HG03108 (cell line): ENCODE results near the gene TAS2R3.

Experiments used
- ATAC-seq: cut with Tn5 transposase; IDR thresholded peaks from one replicate; pipeline ENCODE4 v1.9.1; 2021; ENCODE audit warnings: moderate library complexity; ENCODE audit not compliant: unreplicated experiment

Gene TAS2R3

DNA sequence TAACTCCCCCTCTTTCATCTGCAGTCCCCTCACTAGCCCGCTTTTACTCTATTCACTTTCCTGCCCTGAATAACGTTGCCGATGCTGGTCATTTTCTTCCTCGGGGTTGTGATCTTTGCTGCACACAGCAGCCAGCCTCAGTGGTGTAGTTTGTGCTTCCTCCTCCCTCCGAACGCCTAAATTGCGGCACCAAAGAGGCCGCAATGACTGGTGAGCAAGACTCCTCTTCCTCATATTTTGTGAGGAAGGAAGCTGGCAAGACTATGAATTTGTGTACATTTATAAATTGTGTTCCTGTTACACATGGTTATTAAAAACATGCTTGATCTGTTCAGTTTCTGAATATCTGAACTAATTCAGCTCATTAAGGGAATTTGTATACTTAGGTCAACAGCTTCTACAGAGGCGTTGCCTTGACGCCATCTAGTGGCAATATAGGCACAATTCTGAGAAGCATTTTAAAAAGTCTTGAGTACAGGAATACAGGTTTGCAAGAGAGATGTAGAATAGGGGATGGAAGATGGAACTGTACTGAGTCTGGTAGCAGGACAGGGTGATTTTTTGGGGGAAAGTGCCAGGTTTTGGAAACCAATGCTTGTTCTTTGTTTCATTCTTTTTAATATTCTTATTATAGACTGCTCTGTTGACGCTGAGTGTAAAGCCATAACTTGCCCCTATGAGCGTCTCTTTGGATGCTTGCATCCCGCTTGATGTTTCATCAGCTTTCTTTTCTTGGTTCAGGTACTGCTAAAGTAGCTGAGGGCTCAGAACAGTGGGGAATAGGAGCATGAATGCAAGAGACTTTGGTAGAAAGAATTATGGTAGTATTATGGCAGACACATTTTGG is 22.0 kb downstream of the TAS2R3 start:
- ATAC-seq: no peak

GRCh38 chr7:141788296-141788695 is 24.4 kb downstream of the TAS2R3 start:
- no peak for ATAC-seq

- no peak for ATAC-seq
Measured at GRCh38 chr7:141789917-141790316, 26.0 kb downstream of the TAS2R3 start, which contains the start of gene TAS2R5. Gene TAS2R5 (plus strand): TSS chr7:141790217. CDS start chr7:141790362, 145 bp downstream.

DNA sequence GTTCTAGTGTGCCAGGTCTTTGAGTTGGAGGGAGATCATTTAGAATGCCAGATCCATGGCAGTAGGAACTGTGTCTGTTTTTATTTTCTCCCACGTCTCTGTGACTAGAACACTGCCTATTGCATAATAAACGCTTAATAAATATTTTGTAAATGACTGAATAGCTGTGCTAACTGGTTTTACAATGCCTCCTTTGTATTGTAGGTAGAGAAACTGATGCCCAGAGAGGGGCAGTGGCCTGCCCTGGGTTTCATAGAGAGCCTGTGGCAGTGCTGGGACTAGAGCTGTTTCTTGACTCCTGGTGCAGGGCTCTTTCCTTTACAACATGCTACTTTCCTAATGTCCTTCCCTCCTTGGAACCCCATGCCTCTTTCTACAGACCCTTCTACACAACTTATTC is 28.6 kb downstream of the TAS2R3 start:
- ATAC-seq: no peak
